A549 (cell line): ENCODE results near the gene CGB3. TPM values are rescaled to one million over a fixed set of nuclear protein-coding genes. Genes with fewer than 3 reads are reported as not detected.
A peak's percentile ranks its signal among the peaks of the same experiment; 100 is the strongest.
"Not testable (repeated sequence)": the region's sequence is repeated elsewhere in the genome, so short reads cannot be mapped to it uniquely, and the experiment has no call there.

Experiments
- ATAC-seq, 2 experiments: fragments of 200-7000 bp in 1 of 2; fragments of >200 bp in 1 of 2; cut with Nextera tagmentation in 1 of 2; cut with Tn5 transposase in 1 of 2; 3 replicates each; pipeline versions ENCODE4 v1.8.0 to v1.9.1; 2018 to 2020; ENCODE audit warnings: mild to moderate bottlenecking in 1 of 2, moderate library complexity in 1 of 2
- CTCF ChIA-PET: fragments of 300-600 bp; sonication (Branson Sonifier 250); formaldehyde crosslinking; extraction: SDS; loops from one replicate; lab custom pipeline; 2021; ENCODE audit warnings: antibody characterized with exemption, inconsistent platforms; lab: Yijun Ruan, JAX
- POLR2A ChIA-PET: fragments of 350-600 bp; formaldehyde crosslinking; extraction: SDS; loops from one replicate; lab custom pipeline; 2021; ENCODE audit warnings: antibody characterized with exemption, inconsistent platforms; lab: Yijun Ruan, JAX
- DNase-seq, 2 experiments: peaks; one replicate each; pipeline versions ENCODE4 v3.0.0 to v3.0.0-alpha.2; 2011 to 2016; ENCODE audit warnings: low read depth in 1 of 2, low spot score in 1 of 2
- FAIRE-seq: peaks from 2 replicates; lab custom pipeline; 2011; peaks lifted over from hg19 to GRCh38; lab: Jason Lieb, UNC
- H3K27ac ChIP-seq, 2 experiments: fragments of >200 bp; sonication (Bioruptor Twin); formaldehyde crosslinking; 3 replicates each; pipeline ENCODE4 v1.5.1; 2016 to 2017
- H3K4me1 ChIP-seq: fragments of >200 bp; sonication (Bioruptor Twin); formaldehyde crosslinking; 3 replicates; pipeline ENCODE4 v1.6.1; 2016
- H3K4me2 ChIP-seq: fragments of >200 bp; sonication (Bioruptor Twin); formaldehyde crosslinking; 3 replicates; pipeline ENCODE4 v1.6.1; 2016
- H3K4me3 ChIP-seq: fragments of >200 bp; sonication (Bioruptor Twin); formaldehyde crosslinking; 3 replicates; pipeline ENCODE4 v1.5.1; 2016
- H3K9me3 ChIP-seq: fragments of >200 bp; sonication (Bioruptor Twin); formaldehyde crosslinking; 3 replicates; pipeline ENCODE4 v1.6.1; 2016
- CTCF ChIP-seq: fragments of >200 bp; sonication (Bioruptor Twin); formaldehyde crosslinking; IDR thresholded peaks from 3 replicates; pipeline ENCODE4 v1.5.1; 2016
- RAD21 ChIP-seq, 2 experiments: fragments of >200 bp in 1 of 2; sonication (Bioruptor Twin) in 1 of 2; formaldehyde crosslinking in 1 of 2; IDR thresholded peaks in 1 of 2; conservative IDR thresholded peaks in 1 of 2; 2 replicates in 1 of 2; 3 replicates in 1 of 2; pipeline ENCODE4 v1.6.1; 2012 to 2018; ENCODE audit warnings: inconsistent platforms in 1 of 2
- RCOR1 ChIP-seq: fragments of 150-350 bp; IDR thresholded peaks from 2 replicates; pipeline ENCODE4 v1.6.1; 2014; ENCODE audit warnings: antibody characterized with exemption, low read length, low read depth
- SREBF2 ChIP-seq: fragments of 450-650 bp; IDR thresholded peaks from 2 replicates; pipeline ENCODE4 v1.6.1; 2014; ENCODE audit warnings: mild to moderate bottlenecking, moderate library complexity
- WGBS: methylation state at CpG from one replicate; pipeline ENCODE4 v1.1.6; 2017; ENCODE audit errors: missing lambda C conversion rate; 5-methylcytosine and 5-hydroxymethylcytosine counted together
- polyA plus RNA-seq, 4 experiments: library from polyadenylated mRNA; depleted of rRNA in 3 of 4; stranded (reverse); fragments of >200 nt; fragmentation: RNase III in 1 of 4; extraction: RNeasy Plus Mini Kit Qiagen cat#74134 plus additional on column Dnase treatment in 1 of 4; gene quantifications; 2 replicates in 3 of 4; 3 replicates in 1 of 4; pipeline ENCODE4 v1.2.3, GENCODE V29; 2011 to 2017

CGB3 gene
- polyA plus RNA-seq, 2 of the 4 experiments (the other 2 are of a cell fraction): 0.13 TPM; not detected in 1

- CTCF ChIA-PET: interaction anchor here (0.8 to 0.9 kb wide), 2 partner anchors 17 to 32 kb away, joined by 3 to 4 read pairs; no protein-coding TSS in a partner anchor
- ATAC-seq: peak in 1 of 2 experiments; percentile 61; a peak in 3 of 6 replicates
- H3K9me3 ChIP-seq, POLR2A ChIA-PET, H3K4me3 ChIP-seq, FAIRE-seq, H3K4me2 ChIP-seq: not testable (repeated sequence)
- TF ChIP-seq CTCF (peak; percentile 48), RAD21 (conservative IDR thresholded peaks at IDR 0.05 in 1 of 2, IDR thresholded peaks at IDR 0.05 in 1 of 2) (peak in 1 of 2 experiments; percentile 29; a peak in 1 of 5 replicates), RCOR1 (0 out of 2 replicates have a peak, but pooled peaks have one; percentile 38)
- WGBS: 51% methylated on average over 18 of the region's 18 CpGs
- peak within 1 kb of the TSS in 1 of 2 experiments; percentile 58; a peak in 3 of 6 replicates for H3K27ac ChIP-seq
- DNase-seq: peak in 1 of 2 experiments; percentile 79
- H3K4me1 ChIP-seq: peaks cover 25% of the 10 kb centered on the region
Measured at GRCh38 chr19:49036815-49037214, 12.7 kb upstream of the CGB3 start, which contains the start of gene CGB1. TSS of gene CGB1 (minus strand) at chr19:49036895. CDS start at chr19:49036711, 184 bp downstream.

- H3K4me3 ChIP-seq, H3K4me2 ChIP-seq, H3K4me1 ChIP-seq, H3K9me3 ChIP-seq, FAIRE-seq, POLR2A ChIA-PET, H3K27ac ChIP-seq: not testable (repeated sequence)
- TF ChIP-seq SREBF2 (peak; percentile 12; the same call in 1 of the 2 replicates), CTCF (peak; percentile 35; the same call in 1 of the 3 replicates)
- CTCF ChIA-PET: interaction anchor here (0.6 to 1.4 kb wide), 5 partner anchors 32 to 76 kb away, joined by 3 to 7 read pairs (median 3); partner anchors contain the start of genes GYS1 and RUVBL2
- DNase-seq (peak in 1 of 2 experiments; percentile 69), ATAC-seq (peak in 1 of 2 experiments; percentile 83; a peak in 3 of 6 replicates)
- WGBS: 52% methylated on average over 28 of the region's 28 CpGs
Measured at GRCh38 chr19:49031642-49032301, 7.6 kb upstream of the CGB3 start, which contains the start of gene CGB2. TSS of gene CGB2 (plus strand) at chr19:49031890. CDS start at chr19:49032096, 206 bp downstream.

GRCh38 chr19:49030323-49030722 is 6.2 kb upstream of the CGB3 start:
- not testable (repeated sequence) for ATAC-seq
- WGBS: 83% methylated on average over 4 of the region's 8 CpGs

GRCh38 chr19:49029749-49030148 is 5.6 kb upstream of the CGB3 start:
- FAIRE-seq, POLR2A ChIA-PET, DNase-seq, H3K4me1 ChIP-seq, H3K4me3 ChIP-seq, CTCF ChIA-PET, H3K9me3 ChIP-seq, H3K4me2 ChIP-seq: not testable (repeated sequence)
- 41% methylated on average over 4 of the region's 14 CpGs for WGBS
- peak overlapping the region; percentile 21 to 56; a peak in 3 of 6 replicates for H3K27ac ChIP-seq
- ATAC-seq: peak; percentile 12 to 59; a peak in 2 of 6 replicates

More at GRCh38 chr19:49030323-49030722, 6.2 kb upstream of the CGB3 start:
- H3K9me3 ChIP-seq, FAIRE-seq, CTCF ChIA-PET, H3K4me3 ChIP-seq, H3K27ac ChIP-seq, DNase-seq, POLR2A ChIA-PET, H3K4me2 ChIP-seq, H3K4me1 ChIP-seq: not testable (repeated sequence)

- FAIRE-seq, H3K4me1 ChIP-seq, H3K27ac ChIP-seq, H3K9me3 ChIP-seq, H3K4me3 ChIP-seq, ATAC-seq, DNase-seq, H3K4me2 ChIP-seq: not testable (repeated sequence)
- WGBS: 82% methylated on average over 9 of the region's 9 CpGs
- POLR2A ChIA-PET: interaction anchor here (0.6 kb wide), 1 partner anchor 150 kb away, joined by 3 read pairs; no protein-coding TSS in a partner anchor
- CTCF ChIA-PET: interaction anchor here (1.1 kb wide), 1 partner anchor 29 kb away, joined by 3 read pairs; no protein-coding TSS in a partner anchor
Measured at GRCh38 chr19:49028686-49029085, 4.6 kb upstream of the CGB3 start.

- POLR2A ChIA-PET, FAIRE-seq, H3K4me1 ChIP-seq, H3K9me3 ChIP-seq, H3K4me2 ChIP-seq, CTCF ChIA-PET, H3K4me3 ChIP-seq, DNase-seq: not testable (repeated sequence)
- peak in 1 of 2 experiments; percentile 41; a peak in 3 of 6 replicates for ATAC-seq
- H3K27ac ChIP-seq: peak overlapping the region in 1 of 2 experiments; percentile 41; a peak in 1 of 6 replicates
- WGBS: 59% methylated on average over 17 of the region's 23 CpGs
Measured at GRCh38 chr19:49025599-49025998, 1.5 kb upstream of the CGB3 start.

GRCh38 chr19:49025088-49025487 is 955 bp upstream of the CGB3 start:
- CTCF ChIA-PET, H3K4me1 ChIP-seq, FAIRE-seq, H3K27ac ChIP-seq, H3K4me3 ChIP-seq, DNase-seq, H3K9me3 ChIP-seq, ATAC-seq, POLR2A ChIA-PET, H3K4me2 ChIP-seq: not testable (repeated sequence)
- WGBS: 87% methylated on average over 4 of the region's 6 CpGs
